Measurements from ENCODE around the gene PRRX2.

PRRX2 gene

GRCh38 chr9:129678844-129679243 is 13.4 kb downstream of the PRRX2 start:
- ATAC-seq: no peak
- no peak for DNase-seq

- DNase-seq: no peak
- no peak for ATAC-seq
Observed at GRCh38 chr9:129679537-129679936, 14.1 kb downstream of the PRRX2 start.

GRCh38 chr9:129681924-129682323 is 16.5 kb downstream of the PRRX2 start:
- DNase-seq: no peak
- ATAC-seq: no peak

GRCh38 chr9:129682381-129682780 is 16.9 kb downstream of the PRRX2 start:
- DNase-seq (no peak), ATAC-seq (no peak)

GRCh38 chr9:129685220-129685932 is 19.9 kb downstream of the PRRX2 start:
- DNase-seq (no peak), ATAC-seq (no peak)

GRCh38 chr9:129685933-129686259 is 20.4 kb downstream of the PRRX2 start:
- DNase-seq (no peak), ATAC-seq (no peak)

GRCh38 chr9:129686736-129687135 is 21.3 kb downstream of the PRRX2 start:
- ATAC-seq (no peak), DNase-seq (no peak)

- no peak for DNase-seq
- no peak for ATAC-seq
Observed at GRCh38 chr9:129687391-129687790, 21.9 kb downstream of the PRRX2 start.

- ATAC-seq (no peak), DNase-seq (no peak)
Observed at GRCh38 chr9:129688285-129689043, 23.0 kb downstream of the PRRX2 start.

- no peak for DNase-seq
- ATAC-seq: no peak
Observed at GRCh38 chr9:129692534-129692933, 27.1 kb downstream of the PRRX2 start.

- DNase-seq (no peak), ATAC-seq (no peak)
Observed at GRCh38 chr9:129693741-129694140, 28.3 kb downstream of the PRRX2 start.

GRCh38 chr9:129694243-129694646 is 28.8 kb downstream of the PRRX2 start:
- DNase-seq: no peak
- ATAC-seq: no peak

GRCh38 chr9:129695870-129696269 is 30.4 kb downstream of the PRRX2 start:
- DNase-seq: no peak
- no peak for ATAC-seq

GRCh38 chr9:129696944-129697655 is 31.7 kb downstream of the PRRX2 start:
- ATAC-seq (peak; percentile 65), DNase-seq (peak; percentile 35)

GRCh38 chr9:129697656-129698253 is 32.3 kb downstream of the PRRX2 start:
- ATAC-seq (peak; percentile 55), DNase-seq (peak; percentile 67)

GRCh38 chr9:129698254-129698757 is 32.9 kb downstream of the PRRX2 start:
- DNase-seq (peak; percentile 26), ATAC-seq (peak; percentile 19)

GRCh38 chr9:129701054-129701453 is 35.6 kb downstream of the PRRX2 start:
- ATAC-seq (no peak), DNase-seq (no peak)

GRCh38 chr9:129701549-129701948 is 36.1 kb downstream of the PRRX2 start:
- ATAC-seq: no peak
- no peak for DNase-seq

- DNase-seq (no peak), ATAC-seq (no peak)
Observed at GRCh38 chr9:129702589-129703520, 37.4 kb downstream of the PRRX2 start.

GRCh38 chr9:129703667-129704355 is 38.4 kb downstream of the PRRX2 start:
- no peak for DNase-seq
- ATAC-seq: no peak

- ATAC-seq: no peak
- DNase-seq: no peak
Observed at GRCh38 chr9:129704807-129705206, 39.4 kb downstream of the PRRX2 start.

All from stimulated activated naive CD8-positive, alpha-beta T cell treated with anti-CD3 and anti-CD28 coated beads, Interleukin-15, Interleukin-2, amounts not matched to agents 100 U/mL and 50 U/mL, for 24 hours (primary cell).